ENCODE measurements around the gene ATAD3B. TPM values are rescaled to one million over a fixed set of nuclear protein-coding genes. Genes with fewer than 3 reads are reported as not detected.
"Not testable (repeated sequence)": the region's sequence is repeated elsewhere in the genome, so short reads cannot be mapped to it uniquely, and the experiment has no call there.

ATAD3B gene
- total RNA-seq, 4 donors from 2014 or later = 11.0 to 91.6 (median 16.5) TPM

DNA sequence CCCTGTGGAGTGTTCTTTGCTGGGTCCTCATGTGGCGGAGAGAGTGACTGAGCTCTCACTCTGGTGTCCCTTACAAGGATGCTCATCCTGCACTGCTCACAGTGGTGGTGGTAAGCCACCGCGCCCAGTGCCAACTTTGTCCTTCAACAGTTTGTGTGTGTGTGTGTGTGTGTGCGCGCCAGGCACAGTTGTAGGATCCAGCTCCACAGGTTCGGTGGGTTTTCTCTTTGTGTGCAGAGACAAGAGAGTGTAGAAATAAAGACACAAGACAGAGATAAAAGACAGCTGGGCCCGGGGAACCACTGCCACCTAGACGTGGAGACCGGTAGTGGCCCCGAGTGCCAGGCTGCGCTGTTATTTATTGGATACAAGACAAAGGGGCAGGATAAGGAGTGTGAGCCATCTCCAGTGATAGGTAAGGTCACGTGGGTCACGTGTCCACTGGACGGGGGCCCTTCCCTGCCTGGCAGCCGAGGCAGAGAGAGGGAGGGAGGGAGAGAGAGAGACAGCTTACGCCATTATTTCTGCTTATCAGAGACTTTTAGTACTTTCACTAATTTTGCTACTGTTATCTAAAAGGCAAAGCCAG, 33.3 kb downstream of the ATAD3B start:
- peak; percentile 57 for DNase-seq (ENCODE audit: low spot score)
- ATAC-seq (ENCODE audit: low FRiP score) = peak; percentile 43
- TF ChIP-seq CTCF (IDR thresholded peaks at IDR 0.05) = peak in 1 of 3 donors; percentile 57

DNA sequence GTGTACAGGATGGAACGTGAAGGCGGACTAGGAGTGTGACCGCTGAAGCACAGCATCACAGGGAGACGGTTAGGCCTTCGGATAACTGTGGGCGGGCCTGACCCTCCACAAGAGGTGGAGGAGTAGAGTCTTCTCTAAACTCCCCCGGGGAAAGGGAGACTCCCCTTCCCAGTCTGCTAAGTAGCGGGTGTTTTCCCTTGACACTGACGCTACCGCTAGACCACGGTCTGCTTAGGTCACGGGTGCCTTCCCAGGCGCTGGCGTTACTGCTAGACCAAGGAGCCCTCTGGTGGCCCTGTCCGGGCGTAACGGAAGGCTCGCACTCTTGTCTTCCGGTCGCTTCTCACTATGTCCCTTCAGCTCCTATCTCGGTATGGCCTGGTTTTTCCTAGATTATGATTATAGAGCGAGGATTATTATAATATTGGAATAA, 33.8 kb downstream of the ATAD3B start:
- not testable (repeated sequence) for DNase-seq (ENCODE audit: low spot score)
- ATAC-seq (ENCODE audit: low FRiP score) = peak; percentile 42

DNA sequence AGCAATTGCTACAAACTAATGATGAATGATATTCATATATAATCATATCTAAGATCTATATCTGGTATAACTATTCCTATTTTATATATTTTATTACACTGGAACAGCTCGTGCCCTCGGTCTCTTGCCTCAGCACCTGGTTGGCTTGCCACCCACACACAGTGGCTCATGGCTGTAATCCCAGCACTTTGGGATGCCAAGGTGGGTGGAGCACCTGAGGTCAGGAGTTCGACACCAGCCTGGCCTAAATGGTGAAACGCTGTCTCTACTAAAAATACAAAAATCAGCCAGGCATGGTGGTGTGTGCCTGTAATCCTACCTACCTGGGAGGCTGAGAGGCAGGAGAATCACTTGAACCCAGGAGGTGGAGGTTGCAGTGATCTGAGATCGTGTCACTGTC, 34.2 kb downstream of the ATAD3B start:
- not testable (repeated sequence) for ATAC-seq (ENCODE audit: low FRiP score); DNase-seq (ENCODE audit: low spot score)

DNA sequence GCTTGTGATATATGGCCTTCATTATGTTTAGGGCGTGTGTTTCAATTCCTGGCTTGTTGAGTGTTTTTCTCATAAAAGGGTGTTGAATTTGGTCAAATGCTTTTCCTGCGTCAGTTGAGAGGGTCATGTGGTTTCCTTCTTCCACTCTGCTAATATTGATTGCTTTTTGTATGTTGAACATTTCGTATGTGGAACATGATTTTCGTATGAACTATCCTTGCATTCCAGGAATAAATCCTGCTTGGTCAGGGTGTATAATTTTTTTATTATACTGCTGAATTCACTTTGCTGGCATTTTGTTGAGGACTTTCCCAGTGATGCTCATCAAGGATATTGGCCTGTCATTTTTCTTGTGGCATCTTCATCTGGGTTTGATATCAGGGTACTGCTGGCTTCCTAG, 35.7 kb downstream of the ATAD3B start:
- DNase-seq (ENCODE audit: low spot score) = no peak
- no peak for ATAC-seq (ENCODE audit: low FRiP score)
- TF ChIP-seq CTCF (IDR thresholded peaks at IDR 0.05) = no peak

DNA sequence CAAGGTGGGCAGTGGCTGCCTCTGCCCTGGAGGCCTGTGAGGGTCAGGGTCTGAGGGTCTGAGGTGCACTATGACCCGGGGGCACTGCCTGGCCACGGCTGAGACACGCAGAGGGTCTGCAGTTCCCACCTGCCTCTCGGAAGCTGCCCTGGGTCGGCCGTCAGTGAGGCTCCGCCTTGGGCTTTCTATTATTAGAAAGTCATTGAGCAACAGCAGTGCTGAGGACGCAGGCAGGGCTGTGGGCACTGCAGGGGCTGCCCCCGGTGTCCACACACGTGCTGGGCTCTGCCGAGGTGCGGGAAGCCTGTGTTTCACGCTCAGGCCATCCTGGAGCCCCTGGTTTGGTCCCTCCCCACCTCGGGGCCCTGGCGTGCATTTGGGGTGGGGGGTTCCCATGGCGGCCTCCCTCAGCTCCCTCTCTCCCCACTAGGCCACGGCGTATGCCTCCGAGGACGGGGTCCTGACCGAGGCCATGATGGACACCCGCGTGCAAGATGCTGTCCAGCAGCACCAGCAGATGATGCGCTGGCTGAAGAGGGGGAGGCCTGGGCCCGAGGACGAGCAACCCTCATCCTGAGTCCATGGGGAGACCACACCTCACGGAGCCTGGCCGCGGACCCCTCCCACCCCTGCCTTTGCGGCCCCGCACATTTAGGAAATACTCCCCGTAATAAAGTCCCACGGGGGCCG, 37.4 kb downstream of the ATAD3B start:
- ATAC-seq (ENCODE audit: low FRiP score); DNase-seq (ENCODE audit: low spot score): not testable (repeated sequence)

DNA sequence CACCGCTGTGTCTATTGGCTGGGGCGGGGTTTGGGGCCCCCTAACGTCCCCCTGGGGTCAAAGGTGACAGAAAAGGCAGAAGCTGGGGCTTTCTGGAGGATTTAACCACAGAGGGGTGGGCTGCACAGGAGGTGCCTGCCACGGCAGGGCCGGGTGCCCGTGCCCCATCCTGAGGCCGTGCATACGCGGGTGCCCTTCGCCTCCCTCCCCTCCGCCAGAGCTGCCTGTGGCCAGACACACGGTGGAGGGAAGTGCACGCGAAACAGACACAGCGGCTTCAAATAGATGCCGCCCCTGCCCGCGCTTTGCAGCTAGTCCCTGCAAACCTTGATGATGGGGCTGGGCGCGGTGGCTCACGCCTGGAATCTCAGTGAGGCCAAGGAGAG, 37.9 kb downstream of the ATAD3B start:
- DNase-seq (ENCODE audit: low spot score); ATAC-seq (ENCODE audit: low FRiP score): not testable (repeated sequence)

DNA sequence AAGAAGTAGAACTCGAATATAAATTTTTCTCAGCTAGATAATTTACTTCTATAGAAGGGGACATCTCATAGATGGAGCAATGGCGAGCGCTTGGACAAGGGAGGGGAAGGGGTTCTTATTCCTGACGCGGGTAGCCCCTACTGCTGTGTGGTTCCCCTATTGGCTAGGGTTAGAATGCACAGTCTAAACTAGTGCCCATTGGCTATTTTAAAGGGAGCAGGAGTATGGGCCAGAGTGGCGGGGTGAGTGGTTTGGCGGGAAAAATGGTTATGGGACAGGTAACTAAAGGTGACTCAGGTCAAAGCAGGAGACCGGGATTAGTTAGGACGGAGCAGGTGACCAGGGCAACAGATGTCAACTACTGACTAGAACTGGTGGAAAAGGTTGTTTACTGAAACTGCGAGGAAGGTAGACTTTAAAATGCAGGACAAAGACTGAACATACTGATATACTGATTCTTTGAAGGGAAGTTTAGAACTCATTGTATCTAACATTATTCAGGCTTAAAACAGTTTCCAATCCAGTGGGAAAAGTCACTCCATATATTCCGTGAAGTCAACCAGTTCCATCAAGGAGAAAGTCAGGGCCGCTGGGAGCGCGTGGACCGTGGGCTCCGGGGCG, 39.5 kb downstream of the ATAD3B start:
- DNase-seq (ENCODE audit: low spot score) (no peak), ATAC-seq (ENCODE audit: low FRiP score) (no peak)
- TF ChIP-seq CTCF (IDR thresholded peaks at IDR 0.05) = no peak

DNA sequence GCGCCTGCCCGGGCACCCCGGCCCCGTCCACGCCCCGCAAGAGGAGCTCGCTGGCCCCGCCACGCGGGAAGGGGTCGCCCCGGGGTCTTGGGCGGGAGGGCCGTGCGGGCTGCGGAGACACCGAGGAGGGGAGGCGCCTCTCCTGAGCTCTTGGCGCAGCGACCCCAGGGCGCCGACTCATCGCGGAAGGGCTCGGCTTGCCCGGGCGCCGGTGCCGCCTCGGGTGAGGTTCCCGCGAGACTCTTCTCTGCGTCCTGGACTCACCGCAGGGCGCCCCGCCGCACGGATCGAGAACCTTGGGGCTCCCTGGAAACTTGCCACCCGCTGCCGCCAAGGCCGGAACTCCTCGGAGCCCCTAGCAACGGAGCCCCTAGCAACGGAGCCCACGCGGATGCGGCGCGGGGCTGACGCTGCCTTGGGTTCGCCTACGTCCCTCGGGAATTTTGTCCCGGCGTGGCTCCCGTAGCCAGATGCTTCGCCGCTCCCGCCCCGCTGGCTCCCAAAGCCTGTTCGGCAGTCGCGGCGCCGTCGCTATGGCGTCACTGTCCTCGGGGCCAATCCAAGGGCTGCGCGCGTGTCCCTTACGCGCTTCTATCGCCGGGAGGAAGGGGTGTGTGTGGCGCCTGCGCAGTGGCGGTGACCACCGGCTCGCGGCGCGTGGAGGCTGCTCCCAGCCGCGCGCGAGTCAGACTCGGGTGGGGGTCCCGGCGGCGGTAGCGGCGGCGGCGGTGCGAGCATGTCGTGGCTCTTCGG, 40.1 kb downstream of the ATAD3B start, which contains the start of gene ATAD3A:
ATAD3A (plus strand) TSS at position 630 of the 753 bp plus-strand sequence; CDS start at position 737, 107 bp downstream.
- no peak for TF ChIP-seq CTCF (IDR thresholded peaks at IDR 0.05)
- DNase-seq (ENCODE audit: low spot score) (peak; percentile 92), ATAC-seq (ENCODE audit: low FRiP score) (peak; percentile 92)

DNA sequence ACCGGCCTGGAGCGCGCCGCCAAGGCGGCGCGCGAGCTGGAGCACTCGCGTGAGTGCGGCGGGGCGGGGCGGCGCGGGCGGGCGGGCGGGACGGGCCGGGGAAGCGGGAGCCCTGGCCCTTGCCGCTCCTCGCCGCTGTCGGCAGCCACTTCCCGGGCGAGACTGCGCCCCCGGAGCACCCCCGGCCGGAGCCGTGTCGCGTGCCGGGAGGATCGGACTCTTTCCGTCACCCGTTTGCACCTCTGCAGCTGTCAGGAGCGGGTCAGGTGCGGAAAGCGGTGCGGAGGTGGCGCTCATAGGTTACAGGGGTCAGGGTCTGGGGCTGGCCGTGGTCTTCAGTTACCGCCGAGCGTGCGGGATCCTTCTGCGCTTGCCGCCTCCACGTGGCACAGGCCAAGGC, 40.9 kb downstream of the ATAD3B start:
- DNase-seq (ENCODE audit: low spot score) = not testable (repeated sequence)
- ATAC-seq (ENCODE audit: low FRiP score) = peak; percentile 17

GRCh38 chr1:1513675-1514074, 42.1 kb downstream of the ATAD3B start:
- ATAC-seq (ENCODE audit: low FRiP score); DNase-seq (ENCODE audit: low spot score): not testable (repeated sequence)

GRCh38 chr1:1514376-1514775, 42.8 kb downstream of the ATAD3B start:
- not testable (repeated sequence) for DNase-seq (ENCODE audit: low spot score); ATAC-seq (ENCODE audit: low FRiP score)

DNA sequence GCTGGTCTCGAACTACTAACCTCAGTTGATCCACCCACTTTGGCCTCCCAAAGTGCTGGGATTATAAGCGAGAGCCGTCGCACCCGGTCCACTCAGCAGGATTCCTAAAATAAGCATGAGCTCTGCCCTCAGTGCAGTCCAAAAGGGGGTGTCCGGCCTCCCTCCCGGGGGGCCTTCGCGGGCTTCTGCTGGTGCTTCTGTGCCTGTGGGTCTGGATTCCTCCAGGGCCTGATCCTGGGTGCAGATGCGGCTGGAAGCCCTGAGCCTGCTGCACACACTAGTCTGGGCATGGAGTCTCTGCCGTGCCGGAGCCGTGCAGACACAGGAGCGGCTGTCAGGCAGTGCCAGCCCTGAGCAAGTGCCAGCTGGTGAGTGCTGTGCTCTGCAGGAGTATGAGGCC, 45.4 kb downstream of the ATAD3B start:
- not testable (repeated sequence) for ATAC-seq (ENCODE audit: low FRiP score); DNase-seq (ENCODE audit: low spot score)
